ENCODE measurements around the gene MS4A14. TPM values are rescaled to one million over a fixed set of nuclear protein-coding genes. Genes with fewer than 3 reads are reported as not detected.
"Not testable (repeated sequence)": the region's sequence is repeated elsewhere in the genome, so short reads cannot be mapped to it uniquely, and the experiment has no call there.

MS4A14 gene
- total RNA-seq, 2 experiments from 2014 or later: not detected

DNA sequence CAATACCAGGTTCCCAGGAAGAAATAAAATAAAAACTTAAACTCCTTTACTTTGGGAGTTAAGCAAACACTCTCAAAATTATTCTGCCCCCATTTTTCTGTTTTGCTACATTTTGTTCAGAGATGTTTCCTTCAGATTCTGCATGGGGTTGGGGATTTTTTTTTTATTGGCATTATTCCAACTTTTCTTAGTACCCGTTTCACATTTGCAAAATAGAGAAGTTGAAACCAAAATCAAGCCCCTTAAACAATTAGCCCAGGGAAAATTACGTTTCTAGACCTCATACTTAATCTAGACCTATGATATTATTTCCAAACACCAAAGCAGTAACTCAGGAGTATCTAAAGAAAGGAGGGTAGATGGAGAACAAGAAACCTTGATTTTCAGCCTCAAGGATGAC is 38.5 kb upstream of the MS4A14 start:
- no peak for TF ChIP-seq CTCF (IDR thresholded peaks at IDR 0.05)
- H3K4me1 Mint-ChIP-seq (ENCODE audit: low read depth): peaks cover 4% of the 10 kb centered on the region
- H3K36me3 Mint-ChIP-seq (ENCODE audit: low read depth): no peaks in the 10 kb centered on the region
- H3K9me3 Mint-ChIP-seq: peaks cover 2% of the 10 kb centered on the region
- ChIA-PET CTCF (no interaction called here), POLR2A (no interaction called here)
- DNase-seq: no peak
- H3K4me3 Mint-ChIP-seq: no peak overlapping the region
- H3K27me3 Mint-ChIP-seq: peaks cover 10% of the 10 kb centered on the region
- intact Hi-C loops (cut with micrococcal nuclease): no loop called here
- H3K27ac Mint-ChIP-seq: no peak overlapping the region
- ATAC-seq: no peak

GRCh38 chr11:60360621-60361020 is 35.6 kb upstream of the MS4A14 start:
- no peak for TF ChIP-seq CTCF (IDR thresholded peaks at IDR 0.05)
- Mint-ChIP-seq H3K36me3 (ENCODE audit: low read depth) (no peaks in the 10 kb centered on the region), H3K27me3 (peaks cover 19% of the 10 kb centered on the region), H3K9me3 (no peaks in the 10 kb centered on the region), H3K4me1 (ENCODE audit: low read depth) (peaks cover 4% of the 10 kb centered on the region), H3K4me3 (no peak overlapping the region), H3K27ac (no peak overlapping the region)
- ATAC-seq (no peak), DNase-seq (no peak)
- intact Hi-C loops (cut with micrococcal nuclease): loop anchor here (5.0 kb wide), 1 partner anchor 127 kb away; no protein-coding TSS in a partner anchor
- ChIA-PET POLR2A (no interaction called here), CTCF (interaction anchor here (8.8 kb wide), 1 partner anchor 14 kb away, joined by 77 read pairs; no protein-coding TSS in a partner anchor)

- ChIA-PET POLR2A (no interaction called here), CTCF (interaction anchor here (0.8 to 8.8 kb wide), 14 partner anchors 10 to 269 kb away, joined by 3 to 77 read pairs (median 8); no protein-coding TSS in a partner anchor)
- no peak overlapping the region for H3K27ac Mint-ChIP-seq
- no peak for ATAC-seq
- no peaks in the 10 kb centered on the region for H3K36me3 Mint-ChIP-seq (ENCODE audit: low read depth)
- no peak for TF ChIP-seq CTCF (IDR thresholded peaks at IDR 0.05)
- H3K4me1 Mint-ChIP-seq (ENCODE audit: low read depth): peaks cover 4% of the 10 kb centered on the region
- no peak for DNase-seq
- no peaks in the 10 kb centered on the region for H3K9me3 Mint-ChIP-seq
- no peak overlapping the region for H3K4me3 Mint-ChIP-seq
- intact Hi-C loops (cut with micrococcal nuclease): loop anchor here (2.0 to 5.0 kb wide), 2 partner anchors 125 to 257 kb away; no protein-coding TSS in a partner anchor
- peaks cover 22% of the 10 kb centered on the region for H3K27me3 Mint-ChIP-seq
Observed at GRCh38 chr11:60362241-60362640, 34.0 kb upstream of the MS4A14 start.

GRCh38 chr11:60363542-60364470 is 32.5 kb upstream of the MS4A14 start:
- CTCF ChIA-PET: interaction anchor here (0.6 to 8.8 kb wide), 44 partner anchors 9 to 609 kb away, joined by 3 to 77 read pairs (median 4); partner anchors contain the start of genes MS4A14, MS4A7 and STX3
- intact Hi-C loops (cut with micrococcal nuclease): loop anchor here (2.0 to 5.0 kb wide), 2 partner anchors 123 to 255 kb away; no protein-coding TSS in a partner anchor
- H3K4me1 Mint-ChIP-seq (ENCODE audit: low read depth): peaks cover 7% of the 10 kb centered on the region

GRCh38 chr11:60366262-60366904 is 29.9 kb upstream of the MS4A14 start:
- POLR2A ChIA-PET; H3K36me3 Mint-ChIP-seq (ENCODE audit: low read depth); H3K4me3 Mint-ChIP-seq; H3K9me3 Mint-ChIP-seq; H3K27ac Mint-ChIP-seq; intact Hi-C loops (cut with micrococcal nuclease); H3K4me1 Mint-ChIP-seq (ENCODE audit: low read depth); ATAC-seq; DNase-seq: not testable (repeated sequence)
- H3K27me3 Mint-ChIP-seq: peaks cover 37% of the 10 kb centered on the region
- CTCF ChIA-PET: interaction anchor here (1.0 to 8.8 kb wide), 6 partner anchors 20 to 252 kb away, joined by 3 to 77 read pairs (median 4); no protein-coding TSS in a partner anchor

More at GRCh38 chr11:60363542-60364470, 32.5 kb upstream of the MS4A14 start:
- TF ChIP-seq CTCF (IDR thresholded peaks at IDR 0.05): peak; percentile 76
- no peaks in the 10 kb centered on the region for H3K36me3 Mint-ChIP-seq (ENCODE audit: low read depth)
- DNase-seq: peak; percentile 74
- H3K27me3 Mint-ChIP-seq: peaks cover 27% of the 10 kb centered on the region
- peak; percentile 69 for ATAC-seq
- H3K27ac Mint-ChIP-seq: no peak overlapping the region
- H3K9me3 Mint-ChIP-seq: no peaks in the 10 kb centered on the region
- POLR2A ChIA-PET: no interaction called here
- H3K4me3 Mint-ChIP-seq: no peak overlapping the region
